ENCODE data around the gene FIG4. TPM values are rescaled to one million over a fixed set of nuclear protein-coding genes. Genes with fewer than 3 reads are reported as not detected.

The FIG4 gene
- total and polyA plus RNA-seq, 2 of the 4 experiments (the other 2 are of a cell fraction), result 12.1 to 15.4 TPM

- H3K4ac ChIP-seq (ENCODE audit: low read depth, low read length), result no peak overlapping the region
- CTCF ChIA-PET, result interaction anchor here (0.8 to 6.7 kb wide), 7 partner anchors 10 to 343 kb away, joined by 3 to 78 read pairs (median 5); no protein-coding TSS in a partner anchor
- intact Hi-C loops (cut with micrococcal nuclease) (loop anchor here (1.0 kb wide), 5 partner anchors 77 to 685 kb away; no protein-coding TSS in a partner anchor), dilution Hi-C loops (cut with HindIII; ENCODE audit: low sequenced_read_pairs, unreplicated experiment) (loop anchor here (25.0 kb wide), 1 partner anchor 332 kb away; no protein-coding TSS in a partner anchor), in situ Hi-C loops (cut with MboI; ENCODE audit: low sequenced_read_pairs) (no loop called here)
- no peaks in the 10 kb centered on the region for H3K27me3 ChIP-seq (ENCODE audit: control insufficient read depth, insufficient read depth, low read length)
- no peak overlapping the region for H2BK20ac ChIP-seq (ENCODE audit: low read depth, low read length)
- H4K20me1 ChIP-seq (ENCODE audit: insufficient read depth, low read length), result no peaks in the 10 kb centered on the region
- no peak overlapping the region for H4K91ac ChIP-seq (ENCODE audit: insufficient read depth, low read depth, low read length)
- no peak for TF ChIP-seq MAFK (IDR thresholded peaks at IDR 0.05; ENCODE audit: low read depth, low read length)
- no peak for TF ChIP-seq CEBPB (IDR thresholded peaks at IDR 0.05; ENCODE audit: low read depth, low read length)
- TF ChIP-seq USF2 (IDR thresholded peaks at IDR 0.05; ENCODE audit: low read depth, low read length), result no peak
- TF ChIP-seq RCOR1 (IDR thresholded peaks at IDR 0.05; ENCODE audit: insufficient replicate concordance, low read length), result no peak
- TF ChIP-seq, protein P1, sequence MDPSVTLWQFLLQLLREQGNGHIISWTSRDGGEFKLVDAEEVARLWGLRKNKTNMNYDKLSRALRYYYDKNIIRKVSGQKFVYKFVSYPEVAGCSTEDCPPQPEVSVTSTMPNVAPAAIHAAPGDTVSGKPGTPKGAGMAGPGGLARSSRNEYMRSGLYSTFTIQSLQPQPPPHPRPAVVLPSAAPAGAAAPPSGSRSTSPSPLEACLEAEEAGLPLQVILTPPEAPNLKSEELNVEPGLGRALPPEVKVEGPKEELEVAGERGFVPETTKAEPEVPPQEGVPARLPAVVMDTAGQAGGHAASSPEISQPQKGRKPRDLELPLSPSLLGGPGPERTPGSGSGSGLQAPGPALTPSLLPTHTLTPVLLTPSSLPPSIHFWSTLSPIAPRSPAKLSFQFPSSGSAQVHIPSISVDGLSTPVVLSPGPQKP (IDR thresholded peaks at IDR 0.05; ENCODE audit: borderline replicate concordance, low read depth, low read length), result no peak
- no peak for TF ChIP-seq FOS (IDR thresholded peaks at IDR 0.05; ENCODE audit: low read depth, low read length)
- no peak; the same call in 1 of the 2 replicates for TF ChIP-seq CHD1 (IDR thresholded peaks at IDR 0.05; ENCODE audit: low read depth, low read length)
- peak; percentile 100 for TF ChIP-seq SMC3 (IDR thresholded peaks at IDR 0.05; ENCODE audit: low read depth, low read length)
- peak; percentile 100 for TF ChIP-seq RAD21 (IDR thresholded peaks at IDR 0.05; ENCODE audit: low read length)
- no peak for TF ChIP-seq NFE2L2 (IDR thresholded peaks at IDR 0.05; ENCODE audit: low read depth, low read length)
- no peak for TF ChIP-seq BHLHE40 (IDR thresholded peaks at IDR 0.05; ENCODE audit: low read depth, low read length)
- no peak for TF ChIP-seq RFX5 (IDR thresholded peaks at IDR 0.05; ENCODE audit: low read depth, low read length)
- TF ChIP-seq POLR2A (IDR thresholded peaks at IDR 0.05; ENCODE audit: low read depth, low read length), result peak; percentile 68; the same call in 1 of the 2 replicates
- 0 out of 2 replicates have a peak, but pooled peaks have one; percentile 20 for TF ChIP-seq MAZ (IDR thresholded peaks at IDR 0.05; ENCODE audit: borderline replicate concordance, low read depth, low read length)
- no peak for TF ChIP-seq MXI1 (IDR thresholded peaks at IDR 0.05; ENCODE audit: borderline replicate concordance, low read depth, low read length)
- TF ChIP-seq, protein P2, sequence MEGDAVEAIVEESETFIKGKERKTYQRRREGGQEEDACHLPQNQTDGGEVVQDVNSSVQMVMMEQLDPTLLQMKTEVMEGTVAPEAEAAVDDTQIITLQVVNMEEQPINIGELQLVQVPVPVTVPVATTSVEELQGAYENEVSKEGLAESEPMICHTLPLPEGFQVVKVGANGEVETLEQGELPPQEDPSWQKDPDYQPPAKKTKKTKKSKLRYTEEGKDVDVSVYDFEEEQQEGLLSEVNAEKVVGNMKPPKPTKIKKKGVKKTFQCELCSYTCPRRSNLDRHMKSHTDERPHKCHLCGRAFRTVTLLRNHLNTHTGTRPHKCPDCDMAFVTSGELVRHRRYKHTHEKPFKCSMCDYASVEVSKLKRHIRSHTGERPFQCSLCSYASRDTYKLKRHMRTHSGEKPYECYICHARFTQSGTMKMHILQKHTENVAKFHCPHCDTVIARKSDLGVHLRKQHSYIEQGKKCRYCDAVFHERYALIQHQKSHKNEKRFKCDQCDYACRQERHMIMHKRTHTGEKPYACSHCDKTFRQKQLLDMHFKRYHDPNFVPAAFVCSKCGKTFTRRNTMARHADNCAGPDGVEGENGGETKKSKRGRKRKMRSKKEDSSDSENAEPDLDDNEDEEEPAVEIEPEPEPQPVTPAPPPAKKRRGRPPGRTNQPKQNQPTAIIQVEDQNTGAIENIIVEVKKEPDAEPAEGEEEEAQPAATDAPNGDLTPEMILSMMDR (conservative IDR thresholded peaks at IDR 0.05; ENCODE audit: low read depth, low read length), result peak; percentile 100; the same call in 1 of the 2 replicates
- H3K9me1 ChIP-seq (ENCODE audit: insufficient read depth, low read length), result 0 out of 2 replicates have a peak, but pooled peaks cover 3% of the 10 kb centered on the region
- H3K79me1 ChIP-seq (ENCODE audit: low read depth in 1 of 2, low read length in 2 of 2), result 0 out of 4 replicates have a peak, but pooled peaks cover 0 to 2% of the 10 kb centered on the region in 2 experiments
- peak; percentile 88 for DNase-seq
- H3K18ac ChIP-seq (ENCODE audit: low read depth, low read length), result no peak overlapping the region
- H3K23ac ChIP-seq (ENCODE audit: low read depth, low read length), result no peak overlapping the region
- no peaks in the 10 kb centered on the region for H3K36me3 ChIP-seq (ENCODE audit: control insufficient read depth, insufficient read depth, low read length)
- no peak overlapping the region for H3K14ac ChIP-seq (replicated peaks; ENCODE audit: low read depth, low read length)
- no peak overlapping the region for H3K4me2 ChIP-seq (ENCODE audit: low read depth, low read length)
- no peak overlapping the region for H3K4me3 ChIP-seq (ENCODE audit: insufficient read depth, low read depth, low read length)
- H4K8ac ChIP-seq (ENCODE audit: low read depth in 2 of 2, low read length in 2 of 2), result no peak overlapping the region
- H2AFZ ChIP-seq (replicated peaks; ENCODE audit: low read length, poor library complexity), result no peak overlapping the region
- POLR2A ChIA-PET (ENCODE audit: unreplicated experiment), result no interaction called here
- peak; percentile 98 for ATAC-seq (ENCODE audit: low read depth)
- WGBS, 2 experiments (ENCODE audit: extremely low coverage in 2 of 2, insufficient read length in 1 of 2), result no CpG with 5 or more reads among the region's 7 CpGs
- H2BK5ac ChIP-seq (ENCODE audit: low read depth, low read length, poor library complexity, severe bottlenecking), result no peak overlapping the region
- no TSS peak for BruUV-seq (replicated peaks)
- H3K27ac ChIP-seq (ENCODE audit: insufficient read depth, low read length), result no peak overlapping the region
- no peak overlapping the region for H2BK15ac ChIP-seq (ENCODE audit: low read depth, low read length)
- H3K56ac ChIP-seq (ENCODE audit: extremely low read depth, insufficient read depth, low read length), result no peak overlapping the region
- no peaks in the 10 kb centered on the region for H3K4me1 ChIP-seq (ENCODE audit: control insufficient read depth, insufficient read depth, low read length)
- no peaks in the 10 kb centered on the region for H3K9me3 ChIP-seq (ENCODE audit: control insufficient read depth, insufficient read depth, low read length)
- H3K9ac ChIP-seq (ENCODE audit: low read depth, low read length), result no peak overlapping the region
- H2AK9ac ChIP-seq (replicated peaks; ENCODE audit: low read depth, low read length, poor library complexity), result no peak overlapping the region
- no peak overlapping the region for H2AK5ac ChIP-seq (ENCODE audit: low read depth, low read length)
- H4K5ac ChIP-seq (ENCODE audit: low read depth, low read length), result no peak overlapping the region
- no peak overlapping the region for H2BK120ac ChIP-seq (ENCODE audit: low read depth, low read length)
Observed at GRCh38 chr6:109705258-109705657, 14.2 kb downstream of the FIG4 start.
